Mesenchymal stem cell (in vitro differentiated cells and primary cell): ENCODE results near the gene CDC42BPB.

ENCODE experiments used
- DNase-seq: peaks from one replicate; pipeline ENCODE4 v3.0.0-alpha.2; 2013
- H2AFZ ChIP-seq: one replicate; pipeline ENCODE4 v1.6.1; 2013; ENCODE audit warnings: low read depth, mild to moderate bottlenecking, control low read depth, inconsistent platforms, low read length, moderate library complexity
- H2AK5ac ChIP-seq: 2 replicates; pipeline ENCODE4 v1.6.1; 2013; ENCODE audit warnings: low read length, moderate library complexity, mild to moderate bottlenecking, inconsistent platforms; ENCODE audit not compliant: severe bottlenecking
- H2BK120ac ChIP-seq: one replicate; pipeline ENCODE4 v1.6.1; 2013; ENCODE audit warnings: low read depth, mild to moderate bottlenecking, inconsistent platforms, low read length, moderate library complexity
- H2BK12ac ChIP-seq, 2 experiments: one replicate each; pipeline ENCODE4 v1.6.1; 2013; ENCODE audit warnings: inconsistent platforms in 2 of 2, low read length in 2 of 2, mild to moderate bottlenecking in 2 of 2, moderate library complexity in 2 of 2, control low read depth in 1 of 2
- H2BK15ac ChIP-seq: one replicate; pipeline ENCODE4 v1.6.1; 2013; ENCODE audit warnings: mild to moderate bottlenecking, low read depth, inconsistent platforms; ENCODE audit not compliant: poor library complexity, severe bottlenecking
- H2BK5ac ChIP-seq: 2 replicates; pipeline ENCODE4 v1.6.1; 2013; ENCODE audit warnings: low read depth, mild to moderate bottlenecking, low read length, control low read depth, inconsistent platforms; ENCODE audit not compliant: poor library complexity, severe bottlenecking
- H3K14ac ChIP-seq, 2 experiments: one replicate each; pipeline ENCODE4 v1.6.1; 2013; ENCODE audit warnings: inconsistent platforms in 2 of 2, low read length in 2 of 2, control low read depth in 1 of 2, mild to moderate bottlenecking in 1 of 2, moderate library complexity in 1 of 2
- H3K18ac ChIP-seq, 2 experiments: one replicate each; pipeline ENCODE4 v1.6.1; 2013; ENCODE audit warnings: inconsistent platforms in 2 of 2, low read length in 2 of 2, control low read depth in 1 of 2, low read depth in 1 of 2, mild to moderate bottlenecking in 1 of 2
- H3K23ac ChIP-seq, 2 experiments: one replicate each; pipeline ENCODE4 v1.6.1; 2013; ENCODE audit warnings: inconsistent platforms in 2 of 2, low read length in 2 of 2, mild to moderate bottlenecking in 2 of 2, moderate library complexity in 2 of 2, control low read depth in 1 of 2
- H3K27ac ChIP-seq: 2 replicates; pipeline ENCODE4 v1.5.1; 2013; ENCODE audit warnings: mild to moderate bottlenecking, moderate library complexity, low read length, control low read depth, inconsistent platforms; ENCODE audit not compliant: poor library complexity, severe bottlenecking
- H3K27me3 ChIP-seq, 2 experiments: 2 replicates each; pipeline versions ENCODE4 v1.6.1 to v1.7.0; 2013; ENCODE audit warnings: low read length in 2 of 2, mild to moderate bottlenecking in 2 of 2, moderate library complexity in 2 of 2, control low read depth in 1 of 2, inconsistent platforms in 1 of 2; ENCODE audit not compliant: control insufficient read depth in 1 of 2, insufficient read depth in 1 of 2
- H3K36me3 ChIP-seq, 2 experiments: 2 replicates each; pipeline versions ENCODE4 v1.6.1 to v1.7.0; 2013; ENCODE audit warnings: low read length in 2 of 2, control low read depth in 1 of 2, inconsistent platforms in 1 of 2, low read depth in 1 of 2, mild to moderate bottlenecking in 1 of 2; ENCODE audit not compliant: insufficient read depth in 2 of 2, control insufficient read depth in 1 of 2
- H3K4ac ChIP-seq, 2 experiments: one replicate each; pipeline ENCODE4 v1.6.1; 2013; ENCODE audit warnings: inconsistent platforms in 2 of 2, low read length in 2 of 2, mild to moderate bottlenecking in 2 of 2, moderate library complexity in 2 of 2, control low read depth in 1 of 2, low read depth in 1 of 2
- H3K4me1 ChIP-seq: 2 replicates; pipeline ENCODE4 v1.6.1; 2013; ENCODE audit warnings: low read depth, low read length, control low read depth; ENCODE audit not compliant: control insufficient read depth, insufficient read depth
- H3K4me2 ChIP-seq: 2 replicates; pipeline ENCODE4 v1.6.1; 2013; ENCODE audit warnings: low read length, mild to moderate bottlenecking, inconsistent platforms; ENCODE audit not compliant: poor library complexity, severe bottlenecking
- H3K4me3 ChIP-seq, 2 experiments: 2 replicates each; pipeline versions ENCODE4 v1.5.1 to v1.7.0; 2013; ENCODE audit warnings: low read length in 2 of 2, mild to moderate bottlenecking in 2 of 2, control low read depth in 1 of 2, low read depth in 1 of 2; ENCODE audit not compliant: insufficient read depth in 1 of 2
- H3K79me1 ChIP-seq: replicated peaks from 2 replicates; pipeline ENCODE4 v1.6.1; 2013; ENCODE audit warnings: mild to moderate bottlenecking, control low read depth, low read length, inconsistent platforms; ENCODE audit not compliant: poor library complexity, severe bottlenecking
- H3K9ac ChIP-seq: 2 replicates; pipeline ENCODE4 v1.7.0; 2013; ENCODE audit warnings: mild to moderate bottlenecking, low read length, moderate library complexity
- H3K9me3 ChIP-seq: 2 replicates; pipeline ENCODE4 v1.7.0; 2013; ENCODE audit warnings: mild to moderate bottlenecking, low read length; ENCODE audit not compliant: control insufficient read depth
- H4K8ac ChIP-seq: one replicate; pipeline ENCODE4 v1.6.1; 2013; ENCODE audit warnings: inconsistent platforms, mild to moderate bottlenecking, low read length, moderate library complexity
- H4K91ac ChIP-seq: one replicate; pipeline ENCODE4 v1.6.1; 2013; ENCODE audit warnings: mild to moderate bottlenecking, low read length, inconsistent platforms
- WGBS: methylation state at CpG from one replicate; pipeline ENCODE4 v1.1.7; 2013; ENCODE audit warnings: mixed read lengths; 5-methylcytosine and 5-hydroxymethylcytosine counted together

The CDC42BPB gene

DNA sequence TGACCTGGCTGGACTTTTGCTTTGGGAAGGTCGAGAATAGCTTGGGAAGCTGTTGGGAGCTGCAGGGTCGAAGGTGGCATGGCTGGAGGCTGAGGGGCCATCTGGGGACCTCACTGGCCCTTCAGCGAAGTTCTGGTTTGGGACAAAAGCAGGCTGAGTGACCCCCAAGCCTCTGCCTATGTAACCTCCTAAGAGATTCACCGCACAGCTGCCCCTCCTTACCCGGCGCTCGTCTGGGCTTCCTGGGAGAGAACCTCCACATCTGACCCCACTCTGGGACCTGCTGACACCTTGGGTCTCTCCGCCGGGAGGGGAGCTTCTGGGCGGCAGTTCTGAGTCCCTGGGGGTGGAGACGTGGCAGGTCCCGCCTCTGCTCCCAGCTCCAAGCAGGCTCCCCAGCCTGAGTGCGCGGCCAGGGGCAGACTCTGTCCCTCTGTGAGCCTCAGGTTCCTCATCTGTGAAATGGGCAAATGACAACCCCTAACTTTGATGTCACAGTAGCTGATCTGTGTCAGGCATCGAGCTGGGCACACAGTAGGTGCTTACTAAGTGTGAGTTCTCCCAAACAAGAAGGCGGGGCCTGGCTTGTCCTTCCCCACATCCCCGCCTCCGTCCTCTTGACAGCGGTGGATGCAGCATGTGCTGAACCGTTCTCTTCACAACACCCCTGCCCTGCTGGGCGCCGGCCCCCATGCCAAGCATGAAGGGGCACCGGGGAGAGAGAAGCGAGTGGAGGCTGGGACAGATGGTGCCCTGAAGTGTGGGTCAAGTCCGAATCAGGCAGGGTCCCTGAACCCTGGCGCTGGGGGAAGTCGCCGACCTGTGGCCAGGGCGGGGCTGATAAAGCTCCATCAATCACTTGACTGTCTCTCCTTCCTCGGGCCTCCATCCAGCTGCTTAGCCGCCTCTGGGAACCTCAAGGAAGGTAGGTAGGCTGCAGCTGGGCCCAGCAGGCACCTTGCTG is 40.9 kb upstream of the CDC42BPB start:
- Histone ChIP-seq H3K79me1 (no peaks in the 10 kb centered on the region), H3K18ac (no peak overlapping the region), H3K4me2 (no peak overlapping the region), H2BK120ac (no peak overlapping the region), H3K9me3 (no peaks in the 10 kb centered on the region), H3K27me3 (peaks cover 3 to 27% of the 10 kb centered on the region in 2 experiments), H3K27ac (no peak overlapping the region), H3K36me3 (no peaks in the 10 kb centered on the region), H2BK5ac (no peak overlapping the region), H3K9ac (no peak overlapping the region), H4K91ac (no peak overlapping the region), H2AK5ac (no peak overlapping the region), H3K23ac (no peak overlapping the region), H2BK15ac (no peak overlapping the region), H3K14ac (no peak overlapping the region), H3K4me1 (peaks cover 6% of the 10 kb centered on the region), H2BK12ac (no peak overlapping the region), H4K8ac (no peak overlapping the region), H2AFZ (no peak overlapping the region), H3K4me3 (no peak overlapping the region), H3K4ac (no peak overlapping the region)
- DNase-seq = no peak
- WGBS = 88% methylated on average over 27 of the region's 31 CpGs

DNA sequence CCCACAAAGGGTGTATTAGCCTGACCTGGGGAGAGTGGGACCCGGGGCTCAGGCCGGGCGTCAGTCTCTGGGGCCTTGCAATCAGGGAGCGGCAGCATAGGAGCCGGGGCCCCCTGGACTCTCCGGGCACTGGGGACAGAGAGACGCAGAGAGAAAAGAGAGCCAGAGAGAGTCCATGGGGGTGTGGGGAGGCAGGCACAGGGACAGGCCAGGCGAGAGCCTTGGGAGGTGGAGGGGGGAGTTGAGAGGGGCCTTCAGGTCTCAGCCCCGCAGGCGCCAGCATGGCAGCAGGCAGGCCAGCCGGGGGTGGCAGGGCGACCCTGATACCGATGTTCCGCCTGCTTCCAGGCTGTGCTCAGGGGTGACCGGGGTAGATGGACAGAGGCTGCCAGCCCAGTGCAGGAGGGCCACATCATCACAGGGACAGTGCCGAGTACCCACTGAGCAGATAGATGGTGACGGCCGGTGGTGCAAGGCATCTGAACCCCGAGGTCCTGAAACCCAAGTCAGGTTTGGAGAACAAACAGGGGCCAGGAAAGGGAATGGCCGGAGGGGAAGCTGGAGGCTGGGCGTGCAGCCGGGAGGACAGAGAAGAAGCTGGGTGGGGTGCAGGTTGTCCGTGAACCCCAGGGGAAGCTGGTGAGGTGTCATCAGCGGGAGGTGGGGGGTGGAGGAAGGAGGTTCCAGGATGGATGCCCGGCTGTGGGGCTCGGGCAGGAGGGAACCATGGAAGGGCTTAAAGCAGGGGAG is 40.1 kb upstream of the CDC42BPB start:
- no peak overlapping the region for H3K23ac ChIP-seq
- no peaks in the 10 kb centered on the region for H3K36me3 ChIP-seq
- H3K4me1 ChIP-seq = peaks cover 6% of the 10 kb centered on the region
- H2AK5ac ChIP-seq = no peak overlapping the region
- H3K79me1 ChIP-seq = no peaks in the 10 kb centered on the region
- WGBS = 89% methylated on average over 26 of the region's 26 CpGs
- no peak overlapping the region for H3K4me2 ChIP-seq
- H3K4ac ChIP-seq = no peak overlapping the region
- no peak overlapping the region for H4K8ac ChIP-seq
- no peak overlapping the region for H3K14ac ChIP-seq
- H2BK12ac ChIP-seq = peak overlapping the region in 1 of 2 experiments; percentile 67
- H2BK120ac ChIP-seq = no peak overlapping the region
- H3K27me3 ChIP-seq = peaks cover 3 to 20% of the 10 kb centered on the region in 2 experiments
- H2BK5ac ChIP-seq = no peak overlapping the region
- no peak for DNase-seq
- H2AFZ ChIP-seq = no peak overlapping the region
- no peak overlapping the region for H3K9ac ChIP-seq
- H3K18ac ChIP-seq = no peak overlapping the region
- no peak overlapping the region for H3K27ac ChIP-seq
- H3K4me3 ChIP-seq = no peak overlapping the region
- no peak overlapping the region for H2BK15ac ChIP-seq
- no peak overlapping the region for H4K91ac ChIP-seq
- H3K9me3 ChIP-seq = no peaks in the 10 kb centered on the region

GRCh38 chr14:103096387-103096786 is 39.0 kb upstream of the CDC42BPB start:
- Histone ChIP-seq H3K18ac (no peak overlapping the region), H3K27ac (no peak overlapping the region), H3K36me3 (no peaks in the 10 kb centered on the region), H2AFZ (no peak overlapping the region), H4K91ac (no peak overlapping the region), H2BK5ac (no peak overlapping the region), H3K23ac (no peak overlapping the region), H3K27me3 (peaks cover 3 to 10% of the 10 kb centered on the region in 2 experiments), H3K14ac (no peak overlapping the region), H3K4me2 (no peak overlapping the region), H4K8ac (no peak overlapping the region), H3K79me1 (no peaks in the 10 kb centered on the region), H2BK120ac (no peak overlapping the region), H3K9ac (no peak overlapping the region), H3K4ac (no peak overlapping the region), H3K4me1 (peaks cover 12% of the 10 kb centered on the region), H2AK5ac (no peak overlapping the region), H2BK15ac (no peak overlapping the region), H3K4me3 (no peak overlapping the region), H3K9me3 (no peaks in the 10 kb centered on the region), H2BK12ac (no peak overlapping the region)
- no peak for DNase-seq
- 70% methylated on average over 4 of the region's 4 CpGs for WGBS

GRCh38 chr14:103095210-103095778 is 37.9 kb upstream of the CDC42BPB start:
- Histone ChIP-seq H3K4me3 (no peak overlapping the region), H3K79me1 (no peaks in the 10 kb centered on the region), H2BK12ac (no peak overlapping the region), H3K18ac (no peak overlapping the region), H3K4me1 (peaks cover 18% of the 10 kb centered on the region), H3K14ac (no peak overlapping the region), H3K27me3 (peaks cover 3 to 17% of the 10 kb centered on the region in 2 experiments), H3K23ac (no peak overlapping the region), H3K36me3 (no peaks in the 10 kb centered on the region), H2AFZ (no peak overlapping the region), H2BK15ac (no peak overlapping the region), H3K9ac (no peak overlapping the region), H3K4me2 (no peak overlapping the region), H2AK5ac (no peak overlapping the region), H2BK5ac (no peak overlapping the region), H3K9me3 (no peaks in the 10 kb centered on the region), H3K27ac (no peak overlapping the region), H3K4ac (no peak overlapping the region), H2BK120ac (no peak overlapping the region), H4K91ac (no peak overlapping the region), H4K8ac (no peak overlapping the region)
- WGBS = 89% methylated on average over 9 of the region's 11 CpGs
- no peak for DNase-seq
